ENCODE measurements around the gene TRIM2. TPM values are rescaled to one million over a fixed set of nuclear protein-coding genes. Genes with fewer than 3 reads are reported as not detected.

Gene TRIM2
- total RNA-seq, 1 experiment from 2014 or later = 41.4 TPM

DNA sequence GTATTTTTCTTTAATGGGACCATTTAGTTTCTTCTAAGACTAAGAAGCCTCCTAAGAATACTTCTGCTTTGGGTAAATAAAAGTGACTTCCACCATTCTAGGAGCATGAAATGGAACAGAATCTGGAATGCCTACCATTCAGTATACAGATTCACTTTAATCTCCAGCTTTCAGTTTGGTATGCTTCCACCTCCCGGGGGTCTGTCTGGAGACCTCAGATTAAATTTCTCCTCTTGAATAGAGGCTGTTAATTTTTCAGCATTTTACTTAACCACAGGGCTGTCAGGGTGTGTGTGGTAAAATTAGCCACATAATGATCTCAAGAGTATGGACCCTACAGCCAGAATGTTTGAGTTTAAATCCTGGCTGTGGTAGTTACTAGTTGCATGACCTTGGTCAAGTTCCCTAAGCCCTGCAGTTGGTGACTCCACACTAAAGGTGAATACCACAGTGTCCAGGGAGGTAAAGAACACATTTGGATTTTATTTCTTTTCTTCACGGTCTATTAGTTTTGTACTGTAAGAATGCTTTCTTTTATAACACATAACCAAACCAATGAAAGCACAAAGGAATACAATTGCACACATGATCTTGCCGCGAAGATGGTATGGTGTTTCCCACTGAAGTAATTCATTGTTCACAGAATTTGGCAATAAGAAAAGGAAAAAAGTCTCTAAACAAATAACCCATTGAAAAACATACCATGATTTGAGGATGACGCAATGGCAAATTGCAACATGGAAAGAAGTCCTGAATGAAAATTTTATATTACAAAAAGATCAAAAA, 37.3 kb upstream of the TRIM2 start:
- no peak for DNase-seq (ENCODE audit: low read depth, low spot score)
- Histone ChIP-seq H3K27me3 (ENCODE audit: insufficient read depth, low read length) (no peaks in the 10 kb centered on the region), H3K79me2 (ENCODE audit: insufficient read depth, low read length) (no peaks in the 10 kb centered on the region), H2AFZ (ENCODE audit: low read depth, low read length, poor library complexity, severe bottlenecking) (no peak overlapping the region), H3K9me3 (ENCODE audit: control insufficient read depth in 1 of 2, insufficient read depth in 1 of 2, low read depth in 1 of 2, low read length in 2 of 2) (no peaks in the 10 kb centered on the region), H3K9me2 (ENCODE audit: insufficient read depth) (no peaks in the 10 kb centered on the region), H3K4me1 (ENCODE audit: control insufficient read depth in 1 of 2, insufficient read depth in 2 of 2, low read length in 2 of 2) (no peaks in the 10 kb centered on the region), H3K27ac (ENCODE audit: low read depth, low read length) (no peak overlapping the region), H3K36me3 (ENCODE audit: control insufficient read depth in 1 of 2, insufficient read depth in 2 of 2, low read length in 2 of 2) (no peaks in the 10 kb centered on the region), H3K9ac (ENCODE audit: low read length) (no peak overlapping the region), H4K20me1 (ENCODE audit: insufficient read depth) (no peaks in the 10 kb centered on the region), H3K4me2 (ENCODE audit: low read length) (no peak overlapping the region), H3K4me3 (replicated peaks in 1 of 2; ENCODE audit: low read depth in 1 of 2, low read length in 2 of 2) (no peak overlapping the region)
- ChIA-PET RAD21 (ENCODE audit: low non-redundant PET in 1 of 2, low total read pairs in 2 of 2, uncharacterized antibody in 2 of 2, unreplicated experiment in 2 of 2) (no interaction called here), POLR2A (no interaction called here), CTCF (no interaction called here)
- intact Hi-C loops (cut with micrococcal nuclease) = no loop called here
- TF ChIP-seq SP1 (IDR thresholded peaks at IDR 0.05; ENCODE audit: low read depth) = no peak
- TF ChIP-seq ZNF274 (IDR thresholded peaks at IDR 0.05; ENCODE audit: low read depth, low read length) = no peak
- TF ChIP-seq, protein P1, sequence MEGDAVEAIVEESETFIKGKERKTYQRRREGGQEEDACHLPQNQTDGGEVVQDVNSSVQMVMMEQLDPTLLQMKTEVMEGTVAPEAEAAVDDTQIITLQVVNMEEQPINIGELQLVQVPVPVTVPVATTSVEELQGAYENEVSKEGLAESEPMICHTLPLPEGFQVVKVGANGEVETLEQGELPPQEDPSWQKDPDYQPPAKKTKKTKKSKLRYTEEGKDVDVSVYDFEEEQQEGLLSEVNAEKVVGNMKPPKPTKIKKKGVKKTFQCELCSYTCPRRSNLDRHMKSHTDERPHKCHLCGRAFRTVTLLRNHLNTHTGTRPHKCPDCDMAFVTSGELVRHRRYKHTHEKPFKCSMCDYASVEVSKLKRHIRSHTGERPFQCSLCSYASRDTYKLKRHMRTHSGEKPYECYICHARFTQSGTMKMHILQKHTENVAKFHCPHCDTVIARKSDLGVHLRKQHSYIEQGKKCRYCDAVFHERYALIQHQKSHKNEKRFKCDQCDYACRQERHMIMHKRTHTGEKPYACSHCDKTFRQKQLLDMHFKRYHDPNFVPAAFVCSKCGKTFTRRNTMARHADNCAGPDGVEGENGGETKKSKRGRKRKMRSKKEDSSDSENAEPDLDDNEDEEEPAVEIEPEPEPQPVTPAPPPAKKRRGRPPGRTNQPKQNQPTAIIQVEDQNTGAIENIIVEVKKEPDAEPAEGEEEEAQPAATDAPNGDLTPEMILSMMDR (IDR thresholded peaks at IDR 0.05 in 2 of 3, conservative IDR thresholded peaks at IDR 0.05 in 1 of 3; ENCODE audit: borderline replicate concordance in 1 of 3, insufficient read depth in 1 of 3, low read depth in 2 of 3, low read length in 2 of 3) = no peak
- no peak for TF ChIP-seq JUND (IDR thresholded peaks at IDR 0.05)
- TF ChIP-seq YY1 (IDR thresholded peaks at IDR 0.05; ENCODE audit: extremely low read depth, insufficient replicate concordance, low read depth, low read length) = no peak
- TF ChIP-seq, protein P2, sequence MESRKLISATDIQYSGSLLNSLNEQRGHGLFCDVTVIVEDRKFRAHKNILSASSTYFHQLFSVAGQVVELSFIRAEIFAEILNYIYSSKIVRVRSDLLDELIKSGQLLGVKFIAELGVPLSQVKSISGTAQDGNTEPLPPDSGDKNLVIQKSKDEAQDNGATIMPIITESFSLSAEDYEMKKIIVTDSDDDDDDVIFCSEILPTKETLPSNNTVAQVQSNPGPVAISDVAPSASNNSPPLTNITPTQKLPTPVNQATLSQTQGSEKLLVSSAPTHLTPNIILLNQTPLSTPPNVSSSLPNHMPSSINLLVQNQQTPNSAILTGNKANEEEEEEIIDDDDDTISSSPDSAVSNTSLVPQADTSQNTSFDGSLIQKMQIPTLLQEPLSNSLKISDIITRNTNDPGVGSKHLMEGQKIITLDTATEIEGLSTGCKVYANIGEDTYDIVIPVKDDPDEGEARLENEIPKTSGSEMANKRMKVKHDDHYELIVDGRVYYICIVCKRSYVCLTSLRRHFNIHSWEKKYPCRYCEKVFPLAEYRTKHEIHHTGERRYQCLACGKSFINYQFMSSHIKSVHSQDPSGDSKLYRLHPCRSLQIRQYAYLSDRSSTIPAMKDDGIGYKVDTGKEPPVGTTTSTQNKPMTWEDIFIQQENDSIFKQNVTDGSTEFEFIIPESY (IDR thresholded peaks at IDR 0.05; ENCODE audit: extremely low read depth, insufficient replicate concordance, low read length) = no peak
- no peak for TF ChIP-seq ZFX (IDR thresholded peaks at IDR 0.05)
- TF ChIP-seq RAD21 (IDR thresholded peaks at IDR 0.05; ENCODE audit: low read depth) = no peak
- TF ChIP-seq, protein P3, sequence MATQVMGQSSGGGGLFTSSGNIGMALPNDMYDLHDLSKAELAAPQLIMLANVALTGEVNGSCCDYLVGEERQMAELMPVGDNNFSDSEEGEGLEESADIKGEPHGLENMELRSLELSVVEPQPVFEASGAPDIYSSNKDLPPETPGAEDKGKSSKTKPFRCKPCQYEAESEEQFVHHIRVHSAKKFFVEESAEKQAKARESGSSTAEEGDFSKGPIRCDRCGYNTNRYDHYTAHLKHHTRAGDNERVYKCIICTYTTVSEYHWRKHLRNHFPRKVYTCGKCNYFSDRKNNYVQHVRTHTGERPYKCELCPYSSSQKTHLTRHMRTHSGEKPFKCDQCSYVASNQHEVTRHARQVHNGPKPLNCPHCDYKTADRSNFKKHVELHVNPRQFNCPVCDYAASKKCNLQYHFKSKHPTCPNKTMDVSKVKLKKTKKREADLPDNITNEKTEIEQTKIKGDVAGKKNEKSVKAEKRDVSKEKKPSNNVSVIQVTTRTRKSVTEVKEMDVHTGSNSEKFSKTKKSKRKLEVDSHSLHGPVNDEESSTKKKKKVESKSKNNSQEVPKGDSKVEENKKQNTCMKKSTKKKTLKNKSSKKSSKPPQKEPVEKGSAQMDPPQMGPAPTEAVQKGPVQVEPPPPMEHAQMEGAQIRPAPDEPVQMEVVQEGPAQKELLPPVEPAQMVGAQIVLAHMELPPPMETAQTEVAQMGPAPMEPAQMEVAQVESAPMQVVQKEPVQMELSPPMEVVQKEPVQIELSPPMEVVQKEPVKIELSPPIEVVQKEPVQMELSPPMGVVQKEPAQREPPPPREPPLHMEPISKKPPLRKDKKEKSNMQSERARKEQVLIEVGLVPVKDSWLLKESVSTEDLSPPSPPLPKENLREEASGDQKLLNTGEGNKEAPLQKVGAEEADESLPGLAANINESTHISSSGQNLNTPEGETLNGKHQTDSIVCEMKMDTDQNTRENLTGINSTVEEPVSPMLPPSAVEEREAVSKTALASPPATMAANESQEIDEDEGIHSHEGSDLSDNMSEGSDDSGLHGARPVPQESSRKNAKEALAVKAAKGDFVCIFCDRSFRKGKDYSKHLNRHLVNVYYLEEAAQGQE (IDR thresholded peaks at IDR 0.05; ENCODE audit: low read depth) = no peak
- TF ChIP-seq POLR2A (IDR thresholded peaks at IDR 0.05; ENCODE audit: borderline replicate concordance, extremely low read depth, insufficient read depth, insufficient read length) = no peak
- no peak for TF ChIP-seq ELF1 (IDR thresholded peaks at IDR 0.05; ENCODE audit: borderline replicate concordance, low read depth)
- TF ChIP-seq SIN3A (IDR thresholded peaks at IDR 0.05; ENCODE audit: low read depth) = no peak
- no peak for TF ChIP-seq CEBPB (IDR thresholded peaks at IDR 0.05; ENCODE audit: low read depth)
- TF ChIP-seq SRF (IDR thresholded peaks at IDR 0.05; ENCODE audit: low read depth) = no peak
- no peak for TF ChIP-seq CBX3 (IDR thresholded peaks at IDR 0.05; ENCODE audit: low read depth)
- TF ChIP-seq POLR2AphosphoS5 (IDR thresholded peaks at IDR 0.05; ENCODE audit: low read depth, low read length) = no peak
- TF ChIP-seq EGR1 (IDR thresholded peaks at IDR 0.05; ENCODE audit: low read depth) = no peak
- BruUV-seq (replicated peaks) = no TSS peak
- no peak for ATAC-seq

All from HCT116 (cell line).